NCI-H2107 treated with DMSO at 0.1 percent for 48 hours (cell line): ENCODE data around the gene DHDDS.
"Not testable (repeated sequence)": the region's sequence is repeated elsewhere in the genome, so short reads cannot be mapped to it uniquely, and the experiment has no call there.

Experiments
- DNase-seq: peaks from one replicate; lab custom pipeline; 2025; ENCODE audit not compliant: unreplicated experiment; lab: John Stamatoyannopoulos, UW

The DHDDS gene

DNA sequence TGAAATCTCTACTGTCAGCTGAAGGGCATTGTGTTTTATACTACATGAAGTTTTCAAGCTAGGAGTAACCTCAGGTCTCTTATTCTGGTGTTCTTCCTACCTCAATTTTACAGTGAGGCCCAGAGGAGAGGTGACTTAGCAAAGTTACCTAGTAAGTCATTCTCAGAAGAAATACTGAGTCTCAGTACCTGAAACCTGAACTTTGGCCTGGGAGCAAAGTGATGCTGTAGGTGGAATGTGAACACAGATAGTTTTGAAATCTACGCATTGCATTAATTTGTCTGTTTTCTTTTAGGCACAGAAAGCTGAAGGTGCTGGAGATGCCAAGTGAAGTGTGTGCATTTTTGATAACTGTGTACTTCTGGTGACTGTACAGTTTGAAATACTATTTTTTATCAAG lies 42.7 kb downstream of the DHDDS start:
- DNase-seq: no peak

DNA sequence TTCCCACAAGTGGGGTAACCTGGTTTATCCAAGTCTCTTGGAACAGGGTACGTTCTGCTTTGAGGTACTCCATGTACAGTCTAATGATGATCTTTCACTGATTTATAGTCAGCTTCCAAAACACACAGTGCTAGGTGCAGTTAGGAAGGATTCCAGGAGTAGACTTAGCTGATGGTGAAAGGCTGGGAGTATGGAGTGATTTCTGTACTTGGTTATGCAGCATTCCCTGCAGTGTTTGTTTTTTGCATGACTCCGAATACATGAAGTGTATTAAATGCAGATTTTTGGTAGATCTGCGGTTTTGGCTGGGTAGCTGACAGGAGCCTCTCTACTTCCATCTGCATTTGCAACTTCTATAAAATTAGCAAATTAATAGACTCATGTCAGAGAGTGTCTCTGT lies 43.9 kb downstream of the DHDDS start:
- no peak for DNase-seq

DNA sequence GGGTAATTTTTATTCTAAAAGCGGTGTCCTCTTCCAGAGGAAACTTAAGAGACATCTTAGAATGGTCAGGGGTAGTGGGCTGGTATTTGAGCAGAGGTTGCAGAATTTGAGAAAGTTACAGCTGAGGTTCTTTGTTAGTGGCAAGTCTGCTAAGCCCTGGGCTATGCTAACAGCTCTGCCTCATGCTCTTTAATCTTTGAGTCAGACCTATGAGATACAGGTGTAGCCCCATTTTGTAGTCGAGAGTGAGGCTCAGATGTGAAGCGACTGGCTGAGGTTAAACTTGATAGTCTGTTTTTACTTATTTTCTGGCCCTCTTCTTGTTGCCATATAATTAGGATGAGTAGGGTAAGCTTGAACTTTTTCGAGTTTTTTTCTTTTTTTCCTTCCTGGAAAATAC lies 44.8 kb downstream of the DHDDS start:
- no peak for DNase-seq

DNA sequence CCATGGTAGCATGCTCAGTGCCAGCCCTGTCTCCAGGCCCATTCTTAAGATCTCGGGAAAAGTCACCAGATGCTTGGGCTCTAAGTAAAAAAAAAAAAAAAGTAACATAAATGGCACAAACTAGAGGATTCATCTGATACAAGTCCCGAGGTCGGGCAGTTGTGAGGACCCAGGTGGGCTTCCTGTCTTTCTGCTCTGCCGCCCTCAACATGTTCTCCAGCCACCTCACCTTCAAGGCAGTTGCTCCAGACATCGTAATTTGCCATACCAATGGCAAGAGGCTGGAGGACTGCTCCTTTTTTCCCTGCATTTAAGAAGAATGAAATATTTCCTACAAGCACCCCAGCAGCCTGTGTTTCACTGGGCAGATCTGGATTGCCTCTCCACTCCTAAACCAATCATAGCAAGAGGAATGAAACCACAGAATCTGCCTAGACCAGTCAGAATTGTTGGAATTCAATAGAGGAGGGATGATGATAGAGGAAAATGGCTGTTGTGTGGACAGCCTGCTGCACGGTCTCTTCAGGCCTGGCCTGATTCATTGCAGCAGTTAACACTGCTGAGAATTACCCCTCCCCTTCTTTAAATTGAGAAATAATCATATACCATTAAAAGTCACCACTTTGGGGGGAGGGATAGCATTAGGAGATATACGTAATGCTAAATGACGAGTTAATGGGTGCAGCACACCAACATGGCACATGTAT lies 45.5 kb downstream of the DHDDS start:
- no peak for DNase-seq

- DNase-seq: no peak
These were observed 46.0 kb downstream of the DHDDS start for GRCh38 chr1:26478159-26478558.

- no peak for DNase-seq
These were observed 46.9 kb downstream of the DHDDS start for GRCh38 chr1:26478988-26479387.

DNA sequence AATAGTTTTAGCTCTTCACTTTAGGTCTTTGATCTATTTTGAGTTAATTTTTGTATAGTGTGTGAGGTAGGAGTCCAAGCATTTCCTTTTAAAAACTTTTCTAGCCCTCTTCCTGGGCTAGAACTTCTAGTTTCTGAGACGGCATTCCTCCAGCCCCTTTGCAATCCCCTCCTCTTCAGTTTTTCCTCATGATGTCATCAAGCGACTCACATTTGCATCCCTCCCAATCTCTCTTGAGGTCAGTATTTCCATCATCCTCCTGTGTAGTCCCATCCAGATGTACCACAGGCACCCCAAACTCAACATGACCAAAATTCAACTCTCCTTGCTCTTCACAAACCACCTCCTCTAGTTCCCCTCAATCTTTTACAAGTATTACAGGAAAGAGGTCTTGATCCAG lies 50.8 kb downstream of the DHDDS start:
- no peak for DNase-seq

- no peak for DNase-seq
These were observed 51.9 kb downstream of the DHDDS start for GRCh38 chr1:26483980-26484379.

GRCh38 chr1:26490155-26490554 lies 58.0 kb downstream of the DHDDS start:
- no peak for DNase-seq

DNA sequence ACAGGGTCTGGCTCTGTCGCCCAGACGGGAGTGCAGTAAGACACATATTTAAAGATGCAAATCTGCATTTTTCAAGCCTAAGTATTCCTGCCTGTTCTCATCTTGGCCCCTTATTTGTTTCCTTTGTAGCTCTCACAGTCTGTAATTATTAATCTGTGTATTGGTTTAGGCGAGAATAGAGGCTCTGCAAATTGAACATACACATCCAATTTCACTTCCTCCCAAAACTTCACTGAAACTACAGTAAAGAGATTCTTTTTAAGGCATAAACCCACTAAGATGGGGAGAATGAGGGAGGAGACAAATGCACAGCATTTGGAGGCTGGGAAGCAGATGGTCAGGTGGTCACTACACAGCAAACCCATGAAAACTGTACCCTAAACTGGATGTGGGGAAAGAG lies 61.1 kb downstream of the DHDDS start:
- DNase-seq: no peak

DNA sequence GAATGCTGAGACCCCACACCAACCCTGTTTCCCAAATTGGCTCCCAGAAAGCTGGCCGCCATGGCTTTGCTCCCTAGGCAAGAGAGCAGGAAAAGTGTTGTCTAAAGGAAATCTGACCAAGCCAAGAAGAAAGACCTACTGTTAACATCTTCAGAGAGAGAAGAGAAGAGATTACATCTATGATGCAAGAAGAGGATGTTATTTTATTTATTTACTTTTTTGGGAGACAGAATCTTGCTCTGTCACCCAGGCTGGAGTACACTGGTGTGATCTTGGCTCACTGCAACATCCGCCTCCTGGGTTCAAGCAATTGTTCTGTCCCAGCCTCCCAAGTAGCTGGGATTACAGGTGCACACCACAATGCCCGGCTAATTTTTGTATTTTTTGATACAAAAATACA lies 61.8 kb downstream of the DHDDS start:
- no peak for DNase-seq

DNA sequence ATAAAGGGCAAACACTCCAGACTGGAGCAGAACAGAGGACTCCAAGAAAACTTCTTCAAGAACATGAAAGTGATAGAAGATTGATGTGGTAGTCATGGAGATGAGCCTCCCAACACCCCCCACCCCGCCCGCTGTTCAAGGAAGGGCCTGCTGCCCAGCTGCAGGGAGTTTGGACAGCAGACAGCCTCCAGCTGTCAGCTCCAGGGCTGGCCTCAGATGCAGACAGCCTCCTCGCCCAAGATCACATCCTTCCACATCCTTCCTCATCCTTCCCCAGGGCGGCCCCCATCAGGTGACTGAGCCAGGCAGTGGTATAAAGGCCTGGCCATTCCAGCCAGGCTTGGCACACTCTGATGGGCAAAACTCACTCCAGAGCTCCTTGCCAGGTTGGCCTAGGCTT lies 64.7 kb downstream of the DHDDS start:
- no peak for DNase-seq

DNA sequence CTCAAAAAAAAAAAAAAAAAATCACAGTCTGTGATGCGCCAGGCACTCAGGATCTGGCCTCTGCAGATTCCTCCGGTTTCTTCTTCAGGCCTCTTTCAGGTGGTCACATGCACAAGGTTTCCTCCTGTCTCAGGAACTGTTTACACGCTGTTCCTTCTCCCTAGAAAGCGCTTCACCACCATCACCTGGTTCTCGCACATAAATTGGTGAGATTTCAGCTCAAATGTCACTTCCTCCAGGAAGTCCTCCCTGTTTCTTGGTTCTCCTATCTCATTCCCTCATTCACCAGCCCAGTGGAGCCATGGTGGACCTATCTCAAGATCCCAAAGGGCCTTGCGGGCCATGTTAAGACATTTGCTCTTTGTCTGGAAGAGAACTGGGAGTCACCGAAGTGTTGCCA lies 66.8 kb downstream of the DHDDS start:
- DNase-seq: no peak

DNA sequence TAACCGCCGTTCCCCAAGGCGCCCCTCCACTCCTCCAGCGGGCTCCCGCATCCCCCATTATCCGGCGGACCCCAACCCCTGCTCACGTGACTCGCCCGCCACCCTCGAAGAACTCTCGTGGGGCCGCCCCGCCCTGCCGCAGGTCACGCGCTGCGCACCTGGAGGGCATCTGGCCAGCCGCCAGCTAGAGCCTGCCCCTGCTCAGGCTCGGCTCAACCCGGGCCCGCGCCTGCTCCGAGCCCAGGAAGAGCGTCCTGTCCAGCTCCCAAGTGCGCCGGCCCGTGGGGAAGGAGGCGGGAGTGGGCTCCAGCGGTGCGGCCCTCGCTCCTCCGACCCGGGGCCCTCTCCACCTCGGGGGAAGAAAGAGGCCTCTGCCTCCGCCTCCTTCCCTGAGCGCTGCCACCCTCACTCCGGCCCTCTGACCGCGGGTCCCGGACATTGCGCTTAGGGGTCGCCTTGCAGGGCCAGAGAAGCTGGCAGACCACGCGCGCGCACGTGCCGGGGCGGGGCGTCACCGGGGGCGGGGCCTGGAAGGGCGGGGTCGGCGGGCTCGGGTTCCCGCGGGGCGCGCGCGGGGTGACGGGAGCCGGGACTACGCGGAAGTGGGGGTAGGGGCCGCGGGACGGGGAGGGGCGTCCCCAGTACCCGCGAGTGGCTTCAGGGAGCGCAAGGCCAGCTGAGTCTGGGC lies 68.5 kb downstream of the DHDDS start:
- peak; percentile 73 for DNase-seq

DNA sequence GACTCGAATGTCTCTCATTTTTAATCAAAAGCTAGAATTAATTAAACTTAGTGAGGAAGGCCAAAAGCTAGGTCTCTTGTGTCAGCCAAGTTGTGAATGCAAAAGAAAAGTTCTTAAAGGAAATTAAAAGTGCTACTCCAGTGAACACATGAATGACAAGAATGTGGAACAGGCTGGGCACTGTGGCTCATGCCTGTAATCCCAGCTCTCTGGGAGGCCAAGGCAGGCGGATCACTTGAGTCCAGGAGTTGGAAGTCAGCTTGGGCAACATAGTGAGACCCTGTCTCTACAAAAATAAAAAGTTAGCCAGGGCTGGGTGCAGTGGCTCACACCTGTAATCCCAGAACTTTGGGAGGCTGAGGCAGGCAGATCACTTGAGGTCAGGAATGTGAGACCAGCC lies 78.6 kb downstream of the DHDDS start:
- DNase-seq: not testable (repeated sequence)

GRCh38 chr1:26515836-26516235 lies 83.7 kb downstream of the DHDDS start:
- not testable (repeated sequence) for DNase-seq

DNA sequence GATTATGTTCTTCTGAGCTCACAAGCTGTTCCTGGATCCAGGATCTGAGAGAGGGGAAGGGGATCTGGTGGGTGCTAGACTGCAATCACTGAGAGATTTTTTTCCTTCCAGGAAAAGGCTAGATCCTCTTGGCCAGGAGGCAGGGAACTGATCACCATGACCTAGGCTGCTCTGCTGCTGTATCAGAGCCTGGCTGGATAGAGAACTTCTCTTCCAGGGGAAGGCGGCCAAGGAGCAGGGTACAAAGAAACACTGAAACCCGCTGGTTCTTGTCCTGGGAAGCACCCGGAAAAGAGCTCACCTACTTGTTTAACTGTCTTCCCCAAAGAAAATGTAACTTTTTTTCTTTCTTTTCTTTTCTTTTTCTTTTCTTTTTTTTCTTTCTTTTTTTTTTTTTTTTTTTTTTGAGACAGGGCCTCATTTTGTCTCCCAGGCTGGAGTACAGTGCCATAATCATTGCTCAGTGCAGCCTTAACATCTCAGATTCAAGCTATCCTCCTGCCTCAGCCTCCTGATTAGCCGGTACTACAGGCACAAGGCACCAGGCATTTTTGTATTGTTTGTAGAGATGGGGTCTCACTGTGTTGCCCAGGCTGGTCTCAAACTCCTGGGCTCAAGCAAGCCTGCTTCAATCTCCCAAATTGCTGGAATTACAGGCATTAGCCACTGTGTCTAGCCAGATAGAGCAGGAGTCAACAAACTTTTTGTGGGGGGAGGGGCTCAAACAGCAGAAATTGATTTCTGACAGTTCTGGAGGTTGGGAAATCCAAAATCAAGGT lies 85.1 kb downstream of the DHDDS start:
- no peak for DNase-seq

GRCh38 chr1:26517766-26518049 lies 85.6 kb downstream of the DHDDS start:
- no peak for DNase-seq

GRCh38 chr1:26518355-26518754 lies 86.2 kb downstream of the DHDDS start:
- DNase-seq: no peak

- DNase-seq: no peak
These were observed 88.2 kb downstream of the DHDDS start for GRCh38 chr1:26520339-26520738.
